ENCODE data around the gene SLC17A5.
"Not testable (repeated sequence)": the region's sequence is repeated elsewhere in the genome, so short reads cannot be mapped to it uniquely, and the experiment has no call there.

Gene SLC17A5

GRCh38 chr6:73695619-73696421 lies 42.0 kb upstream of the SLC17A5 start, which contains the start of gene CD109:
Gene CD109 (plus strand): TSS chr6:73696203. CDS start chr6:73696216, 13 bp downstream.
- TF ChIP-seq, protein P1, sequence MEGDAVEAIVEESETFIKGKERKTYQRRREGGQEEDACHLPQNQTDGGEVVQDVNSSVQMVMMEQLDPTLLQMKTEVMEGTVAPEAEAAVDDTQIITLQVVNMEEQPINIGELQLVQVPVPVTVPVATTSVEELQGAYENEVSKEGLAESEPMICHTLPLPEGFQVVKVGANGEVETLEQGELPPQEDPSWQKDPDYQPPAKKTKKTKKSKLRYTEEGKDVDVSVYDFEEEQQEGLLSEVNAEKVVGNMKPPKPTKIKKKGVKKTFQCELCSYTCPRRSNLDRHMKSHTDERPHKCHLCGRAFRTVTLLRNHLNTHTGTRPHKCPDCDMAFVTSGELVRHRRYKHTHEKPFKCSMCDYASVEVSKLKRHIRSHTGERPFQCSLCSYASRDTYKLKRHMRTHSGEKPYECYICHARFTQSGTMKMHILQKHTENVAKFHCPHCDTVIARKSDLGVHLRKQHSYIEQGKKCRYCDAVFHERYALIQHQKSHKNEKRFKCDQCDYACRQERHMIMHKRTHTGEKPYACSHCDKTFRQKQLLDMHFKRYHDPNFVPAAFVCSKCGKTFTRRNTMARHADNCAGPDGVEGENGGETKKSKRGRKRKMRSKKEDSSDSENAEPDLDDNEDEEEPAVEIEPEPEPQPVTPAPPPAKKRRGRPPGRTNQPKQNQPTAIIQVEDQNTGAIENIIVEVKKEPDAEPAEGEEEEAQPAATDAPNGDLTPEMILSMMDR (IDR thresholded peaks at IDR 0.05; ENCODE audit: borderline replicate concordance, control extremely low read depth, extremely low read depth, insufficient read depth, missing control alignments): no peak
- peak; percentile 64 for DNase-seq (ENCODE audit: low spot score)
- in situ Hi-C loops (cut with MboI; ENCODE audit: low sequenced_read_pairs, unreplicated experiment): no loop called here

GRCh38 chr6:73694711-73695411 lies 41.1 kb upstream of the SLC17A5 start:
- TF ChIP-seq, protein P1 (IDR thresholded peaks at IDR 0.05; ENCODE audit: borderline replicate concordance, control extremely low read depth, extremely low read depth, insufficient read depth, missing control alignments): no peak
- no peak for DNase-seq (ENCODE audit: low spot score)
- in situ Hi-C loops (cut with MboI; ENCODE audit: low sequenced_read_pairs, unreplicated experiment): no loop called here

DNA sequence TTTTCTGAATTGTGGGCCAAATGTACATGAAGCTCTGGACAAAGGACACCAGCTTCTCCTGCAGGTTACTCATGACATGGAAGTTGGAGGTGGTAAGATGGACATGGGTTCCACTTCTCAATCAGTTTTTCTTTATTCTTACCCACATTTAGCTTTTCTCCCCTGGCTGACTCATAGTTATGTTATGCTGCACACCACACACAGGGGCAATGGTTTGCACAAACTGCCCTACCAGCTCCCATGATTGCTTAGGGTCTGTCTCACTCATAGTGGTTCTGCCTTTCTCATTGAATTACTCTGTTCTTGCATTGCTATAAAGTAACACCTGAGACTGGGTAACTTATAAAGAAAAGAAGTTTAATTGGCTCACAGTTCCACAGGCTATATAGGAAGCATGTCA lies 37.7 kb upstream of the SLC17A5 start:
- no peak for DNase-seq (ENCODE audit: low spot score)
- in situ Hi-C loops (cut with MboI; ENCODE audit: low sequenced_read_pairs, unreplicated experiment): no loop called here
- TF ChIP-seq, protein P1 (IDR thresholded peaks at IDR 0.05; ENCODE audit: borderline replicate concordance, control extremely low read depth, extremely low read depth, insufficient read depth, missing control alignments): no peak

- DNase-seq (ENCODE audit: low spot score): no peak
- TF ChIP-seq, protein P1 (IDR thresholded peaks at IDR 0.05; ENCODE audit: borderline replicate concordance, control extremely low read depth, extremely low read depth, insufficient read depth, missing control alignments): no peak
- in situ Hi-C loops (cut with MboI; ENCODE audit: low sequenced_read_pairs, unreplicated experiment): no loop called here
Measured at GRCh38 chr6:73690056-73690455, 36.3 kb upstream of the SLC17A5 start.

DNA sequence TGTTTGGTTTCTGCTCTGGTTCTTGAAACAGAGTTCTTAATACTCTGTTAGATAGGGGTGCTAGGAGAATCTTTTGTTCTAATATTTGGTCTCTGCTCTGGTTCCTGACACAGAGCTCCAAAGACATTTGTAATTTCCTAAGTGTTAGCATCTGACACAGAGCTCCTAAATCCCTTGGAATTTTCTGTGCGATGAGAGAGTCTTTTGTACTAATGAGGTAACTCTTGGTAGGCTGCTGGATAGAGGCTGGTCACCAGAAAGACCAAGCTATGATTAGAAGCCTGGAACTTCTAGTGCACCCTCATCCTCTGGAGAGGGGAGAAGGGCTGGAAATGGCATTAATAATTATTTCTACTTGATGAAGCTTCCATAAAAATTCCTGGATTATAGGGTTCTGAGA lies 34.6 kb upstream of the SLC17A5 start:
- in situ Hi-C loops (cut with MboI; ENCODE audit: low sequenced_read_pairs, unreplicated experiment): no loop called here
- TF ChIP-seq, protein P1 (IDR thresholded peaks at IDR 0.05; ENCODE audit: borderline replicate concordance, control extremely low read depth, extremely low read depth, insufficient read depth, missing control alignments): no peak
- no peak for DNase-seq (ENCODE audit: low spot score)

DNA sequence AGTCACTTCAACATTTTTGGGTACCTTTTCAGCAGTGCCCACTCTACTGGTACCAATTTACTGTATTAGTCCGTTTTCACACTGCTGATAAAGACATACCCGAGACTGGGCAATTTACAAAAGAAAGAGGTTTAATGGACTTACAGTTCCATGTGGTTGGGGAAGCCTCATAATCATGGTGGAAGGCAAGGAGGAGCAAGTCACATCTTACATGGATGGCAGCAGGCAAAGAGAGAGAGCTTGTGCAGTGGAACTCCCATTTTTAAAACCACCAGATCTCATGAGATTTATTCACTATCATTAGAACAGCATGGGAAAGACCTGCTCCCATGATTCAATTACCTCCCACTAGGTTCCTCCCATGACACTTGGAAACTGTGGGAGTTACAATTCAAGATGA lies 29.8 kb upstream of the SLC17A5 start:
- in situ Hi-C loops (cut with MboI; ENCODE audit: low sequenced_read_pairs, unreplicated experiment); DNase-seq (ENCODE audit: low spot score): not testable (repeated sequence)
